NCI-H1048 (cell line): ENCODE results near the gene SSPN.

Source experiments
- DNase-seq: peaks from one replicate; lab custom pipeline; 2025; lab: John Stamatoyannopoulos, UW

The SSPN gene

GRCh38 chr12:26266881-26267280, 71.5 kb downstream of the SSPN start:
- no peak for DNase-seq

GRCh38 chr12:26268841-26269561, 73.6 kb downstream of the SSPN start:
- no peak for DNase-seq

- DNase-seq, result no peak
These were observed 74.3 kb downstream of the SSPN start for GRCh38 chr12:26269562-26270284.

- DNase-seq, result no peak
These were observed 75.7 kb downstream of the SSPN start for GRCh38 chr12:26271024-26271423.

GRCh38 chr12:26271889-26272492, 76.6 kb downstream of the SSPN start:
- no peak for DNase-seq

GRCh38 chr12:26272851-26273250, 77.5 kb downstream of the SSPN start:
- no peak for DNase-seq

GRCh38 chr12:26273811-26274210, 78.4 kb downstream of the SSPN start:
- no peak for DNase-seq

GRCh38 chr12:26274441-26275312, 79.3 kb downstream of the SSPN start:
- no peak for DNase-seq

GRCh38 chr12:26275313-26276131, 80.1 kb downstream of the SSPN start:
- no peak for DNase-seq

- no peak for DNase-seq
These were observed 81.3 kb downstream of the SSPN start for GRCh38 chr12:26276709-26277108.

GRCh38 chr12:26277506-26278246, 82.3 kb downstream of the SSPN start:
- DNase-seq, result no peak

- DNase-seq, result no peak
These were observed 82.9 kb downstream of the SSPN start for GRCh38 chr12:26278266-26278665.

GRCh38 chr12:26278666-26279065, 83.3 kb downstream of the SSPN start:
- no peak for DNase-seq

GRCh38 chr12:26279091-26279490, 83.7 kb downstream of the SSPN start:
- no peak for DNase-seq

- no peak for DNase-seq
These were observed 84.5 kb downstream of the SSPN start for GRCh38 chr12:26279908-26280307.

- DNase-seq, result no peak
These were observed 85.5 kb downstream of the SSPN start for GRCh38 chr12:26280869-26281268.

- DNase-seq, result no peak
These were observed 85.9 kb downstream of the SSPN start for GRCh38 chr12:26281320-26281719.

GRCh38 chr12:26282339-26282940, 87.1 kb downstream of the SSPN start:
- no peak for DNase-seq

- no peak for DNase-seq
These were observed 87.7 kb downstream of the SSPN start for GRCh38 chr12:26283046-26283445.

- DNase-seq, result no peak
These were observed 88.2 kb downstream of the SSPN start for GRCh38 chr12:26283617-26284016.
